H1 (cell line): ENCODE measurements around the gene REXO5.

Experiments used
- BRCA1 ChIP-seq: IDR thresholded peaks from 2 replicates; pipeline ENCODE4 v1.6.1; 2012; ENCODE audit warnings: low read depth, low read length, improper control_type of control experiment
- CEBPB ChIP-seq: IDR thresholded peaks from 2 replicates; pipeline ENCODE4 v1.6.1; 2012; ENCODE audit warnings: low read depth, low read length
- CTBP2 ChIP-seq: IDR thresholded peaks from 2 replicates; pipeline ENCODE4 v1.7.0; 2011; ENCODE audit warnings: borderline replicate concordance, mild to moderate bottlenecking, moderate library complexity, mixed read lengths, low read length; ENCODE audit not compliant: insufficient read depth, insufficient read length
- EP300 ChIP-seq, 2 experiments: IDR thresholded peaks; 1 replicate in 1 of 2; 2 replicates in 1 of 2; pipeline ENCODE4 v1.6.1; 2011 to 2012; ENCODE audit warnings: low read depth in 2 of 2, low read length in 2 of 2, mild to moderate bottlenecking in 2 of 2, borderline replicate concordance in 1 of 2, inconsistent platforms in 1 of 2, moderate library complexity in 1 of 2
- EZH2 ChIP-seq: fragments of 200-600 bp; sonication (generic); IDR thresholded peaks from 2 replicates; pipeline ENCODE4 v1.7.1; 2012; ENCODE audit warnings: low read depth, mild to moderate bottlenecking, moderate library complexity, low read length, inconsistent platforms; ENCODE audit not compliant: severe bottlenecking
- FOSL1 ChIP-seq: IDR thresholded peaks from 2 replicates; pipeline ENCODE4 v1.6.1; 2011; ENCODE audit warnings: mild to moderate bottlenecking, low read depth, low read length, moderate library complexity; ENCODE audit not compliant: insufficient read depth
- NANOG ChIP-seq: IDR thresholded peaks from 2 replicates; pipeline ENCODE4 v1.6.1; 2011; ENCODE audit warnings: low read length, low read depth, mild to moderate bottlenecking, inconsistent platforms; ENCODE audit not compliant: insufficient read depth, poor library complexity, severe bottlenecking
- POLR2A ChIP-seq, 2 experiments: IDR thresholded peaks; 1 replicate in 1 of 2; 2 replicates in 1 of 2; pipeline ENCODE4 v1.6.1; 2011; ENCODE audit warnings: low read depth in 2 of 2, low read length in 2 of 2, mild to moderate bottlenecking in 2 of 2; ENCODE audit errors: control extremely low read depth in 1 of 2
- POLR2AphosphoS5 ChIP-seq: IDR thresholded peaks from 2 replicates; pipeline ENCODE4 v1.6.1; 2011; ENCODE audit warnings: low read depth, low read length
- RAD21 ChIP-seq, 2 experiments: IDR thresholded peaks in 1 of 2; conservative IDR thresholded peaks in 1 of 2; 2 replicates each; pipeline ENCODE4 v1.6.1; 2011; ENCODE audit warnings: low read depth in 2 of 2, low read length in 2 of 2, improper control_type of control experiment in 1 of 2, inconsistent platforms in 1 of 2, mild to moderate bottlenecking in 1 of 2, moderate library complexity in 1 of 2
- YY1 ChIP-seq: IDR thresholded peaks from 2 replicates; pipeline ENCODE4 v1.6.1; 2011; ENCODE audit warnings: low read depth, mild to moderate bottlenecking, low read length
- TF ChIP-seq, protein P1 (sequence below), 3 experiments: IDR thresholded peaks; 1 replicate in 2 of 3; 2 replicates in 1 of 3; pipeline versions ENCODE4 v1.5.1 to v1.6.1; 2011; ENCODE audit warnings: low read length in 3 of 3, mild to moderate bottlenecking in 3 of 3, inconsistent platforms in 2 of 3, low read depth in 1 of 3, moderate library complexity in 1 of 3; ENCODE audit not compliant: insufficient read depth in 1 of 3; ENCODE audit errors: control extremely low read depth in 1 of 3
- TF ChIP-seq, protein P2 (sequence below): IDR thresholded peaks from 2 replicates; pipeline ENCODE4 v1.6.1; 2011; ENCODE audit warnings: low read length, improper control_type of control experiment
- TF ChIP-seq, protein P3 (sequence below): IDR thresholded peaks from 2 replicates; pipeline ENCODE4 v1.6.1; 2012; ENCODE audit warnings: inconsistent platforms

DNA sequence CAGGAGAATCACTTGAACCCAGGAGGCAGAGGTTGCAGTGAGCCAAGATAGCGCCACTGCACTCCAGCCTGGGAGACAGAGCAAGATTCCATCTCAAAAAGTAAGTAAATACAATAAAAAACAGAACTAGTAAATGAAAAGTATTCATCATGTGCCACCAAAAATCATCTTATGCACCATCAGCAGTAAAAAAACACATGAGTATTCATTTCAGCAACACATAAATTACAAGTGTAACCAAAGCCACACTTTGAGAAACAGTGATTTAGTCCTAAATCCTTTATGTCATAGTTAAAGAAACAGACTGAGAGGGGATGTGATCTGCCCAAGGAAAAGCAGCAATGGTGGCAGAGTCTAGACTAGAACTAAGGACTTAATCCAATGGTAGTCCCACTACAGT lies 80.9 kb downstream of the REXO5 start:
- TF ChIP-seq YY1 (no peak), EP300 (IDR thresholded peaks at IDR 0.05; ENCODE audit: borderline replicate concordance in 1 of 2, low read depth in 2 of 2, low read length in 2 of 2) (no peak), POLR2AphosphoS5 (no peak), EZH2 (no peak), POLR2A (IDR thresholded peaks at IDR 0.05; ENCODE audit: control extremely low read depth in 1 of 2, low read depth in 2 of 2, low read length in 2 of 2) (no peak), RAD21 (IDR thresholded peaks at IDR 0.05 in 1 of 2, conservative IDR thresholded peaks at IDR 0.05 in 1 of 2; ENCODE audit: low read depth in 2 of 2, low read length in 2 of 2) (no peak), CTBP2 (no peak), CEBPB (no peak), BRCA1 (no peak), NANOG (no peak), FOSL1 (no peak)
- TF ChIP-seq, protein P1, sequence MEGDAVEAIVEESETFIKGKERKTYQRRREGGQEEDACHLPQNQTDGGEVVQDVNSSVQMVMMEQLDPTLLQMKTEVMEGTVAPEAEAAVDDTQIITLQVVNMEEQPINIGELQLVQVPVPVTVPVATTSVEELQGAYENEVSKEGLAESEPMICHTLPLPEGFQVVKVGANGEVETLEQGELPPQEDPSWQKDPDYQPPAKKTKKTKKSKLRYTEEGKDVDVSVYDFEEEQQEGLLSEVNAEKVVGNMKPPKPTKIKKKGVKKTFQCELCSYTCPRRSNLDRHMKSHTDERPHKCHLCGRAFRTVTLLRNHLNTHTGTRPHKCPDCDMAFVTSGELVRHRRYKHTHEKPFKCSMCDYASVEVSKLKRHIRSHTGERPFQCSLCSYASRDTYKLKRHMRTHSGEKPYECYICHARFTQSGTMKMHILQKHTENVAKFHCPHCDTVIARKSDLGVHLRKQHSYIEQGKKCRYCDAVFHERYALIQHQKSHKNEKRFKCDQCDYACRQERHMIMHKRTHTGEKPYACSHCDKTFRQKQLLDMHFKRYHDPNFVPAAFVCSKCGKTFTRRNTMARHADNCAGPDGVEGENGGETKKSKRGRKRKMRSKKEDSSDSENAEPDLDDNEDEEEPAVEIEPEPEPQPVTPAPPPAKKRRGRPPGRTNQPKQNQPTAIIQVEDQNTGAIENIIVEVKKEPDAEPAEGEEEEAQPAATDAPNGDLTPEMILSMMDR (IDR thresholded peaks at IDR 0.05; ENCODE audit: control extremely low read depth in 1 of 3, insufficient read depth in 1 of 3, low read depth in 1 of 3, low read length in 3 of 3), result no peak
- TF ChIP-seq, protein P2, sequence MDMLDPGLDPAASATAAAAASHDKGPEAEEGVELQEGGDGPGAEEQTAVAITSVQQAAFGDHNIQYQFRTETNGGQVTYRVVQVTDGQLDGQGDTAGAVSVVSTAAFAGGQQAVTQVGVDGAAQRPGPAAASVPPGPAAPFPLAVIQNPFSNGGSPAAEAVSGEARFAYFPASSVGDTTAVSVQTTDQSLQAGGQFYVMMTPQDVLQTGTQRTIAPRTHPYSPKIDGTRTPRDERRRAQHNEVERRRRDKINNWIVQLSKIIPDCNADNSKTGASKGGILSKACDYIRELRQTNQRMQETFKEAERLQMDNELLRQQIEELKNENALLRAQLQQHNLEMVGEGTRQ, result no peak
- TF ChIP-seq, protein P3, sequence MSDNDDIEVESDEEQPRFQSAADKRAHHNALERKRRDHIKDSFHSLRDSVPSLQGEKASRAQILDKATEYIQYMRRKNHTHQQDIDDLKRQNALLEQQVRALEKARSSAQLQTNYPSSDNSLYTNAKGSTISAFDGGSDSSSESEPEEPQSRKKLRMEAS, result no peak
